COLO668 (cell line): Measurements from ENCODE around the gene DRAM2.
A peak's percentile ranks its signal among the peaks of the same experiment; 100 is the strongest.

Experiments
- DNase-seq: peaks from one replicate; lab custom pipeline; 2025; ENCODE audit not compliant: unreplicated experiment; lab: John Stamatoyannopoulos, UW

Gene DRAM2

GRCh38 chr1:111139956-111140679 is at the start of gene DRAM2, which contains the start of gene CEPT1:
Gene DRAM2 (minus strand): TSS chr1:111140093. CDS start chr1:111131554, 8,539 bp downstream.
Gene CEPT1 (plus strand): TSS chr1:111140223. CDS start chr1:111147715, 7,492 bp downstream.
- peak; percentile 99 for DNase-seq

GRCh38 chr1:111184663-111185062 is 44.8 kb upstream of the DRAM2 start:
- DNase-seq: no peak

GRCh38 chr1:111183308-111184069 is 43.6 kb upstream of the DRAM2 start:
- no peak for DNase-seq

GRCh38 chr1:111182052-111182451 is 42.2 kb upstream of the DRAM2 start:
- no peak for DNase-seq

GRCh38 chr1:111179968-111180533 is 40.2 kb upstream of the DRAM2 start:
- DNase-seq: peak; percentile 41

- DNase-seq: no peak
Observed at GRCh38 chr1:111176678-111177077, 36.8 kb upstream of the DRAM2 start.

GRCh38 chr1:111175349-111175748 is 35.5 kb upstream of the DRAM2 start:
- no peak for DNase-seq

GRCh38 chr1:111174070-111174469 is 34.2 kb upstream of the DRAM2 start:
- no peak for DNase-seq

- no peak for DNase-seq
Observed at GRCh38 chr1:111172463-111172862, 32.6 kb upstream of the DRAM2 start.

GRCh38 chr1:111164151-111164550 is 24.3 kb upstream of the DRAM2 start:
- no peak for DNase-seq

GRCh38 chr1:111163363-111163762 is 23.5 kb upstream of the DRAM2 start:
- DNase-seq: no peak

GRCh38 chr1:111162488-111162880 is 22.6 kb upstream of the DRAM2 start:
- DNase-seq: no peak

GRCh38 chr1:111161843-111162487 is 22.1 kb upstream of the DRAM2 start:
- no peak for DNase-seq

- DNase-seq: no peak
Observed at GRCh38 chr1:111157431-111157830, 17.5 kb upstream of the DRAM2 start.

GRCh38 chr1:111154021-111154999 is 14.4 kb upstream of the DRAM2 start:
- DNase-seq: no peak

GRCh38 chr1:111151838-111152237 is 11.9 kb upstream of the DRAM2 start:
- no peak for DNase-seq

- DNase-seq: no peak
Observed at GRCh38 chr1:111148376-111148881, 8.5 kb upstream of the DRAM2 start.

GRCh38 chr1:111147948-111148347 is 8.1 kb upstream of the DRAM2 start:
- DNase-seq: no peak

GRCh38 chr1:111145963-111146768 is 6.3 kb upstream of the DRAM2 start:
- DNase-seq: no peak
